ENCODE measurements around the gene RRM2. TPM values are rescaled to one million over a fixed set of nuclear protein-coding genes. Genes with fewer than 3 reads are reported as not detected.

The RRM2 gene
- total and polyA plus RNA-seq, 2 of the 4 experiments (the other 2 are of a cell fraction) = 53.6 to 68.5 TPM

DNA sequence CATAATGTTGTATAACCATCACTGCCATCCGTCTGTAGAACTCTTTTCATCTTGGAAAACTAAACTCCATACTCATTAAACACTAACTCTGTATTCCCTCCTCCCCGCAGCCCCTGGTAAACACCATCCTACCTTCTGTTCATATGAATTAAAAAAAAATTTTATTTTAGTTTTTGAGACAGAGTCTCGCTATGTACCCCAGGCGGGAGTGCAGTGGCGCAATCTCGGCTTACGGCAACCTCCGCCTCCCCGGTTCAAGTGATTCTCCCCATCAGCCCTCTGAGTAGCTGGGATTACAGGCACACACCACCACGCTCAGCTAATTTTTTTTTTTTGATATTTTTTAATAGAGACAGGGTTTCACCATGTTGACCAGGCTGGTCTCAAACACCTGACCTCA is 52.9 kb downstream of the RRM2 start:
- Histone ChIP-seq H3K4ac (ENCODE audit: low read depth, low read length) (no peak overlapping the region), H3K23ac (ENCODE audit: low read depth, low read length) (no peak overlapping the region), H3K18ac (ENCODE audit: low read depth, low read length) (no peak overlapping the region), H3K4me3 (ENCODE audit: insufficient read depth, low read depth, low read length) (no peak overlapping the region), H2AK9ac (replicated peaks; ENCODE audit: low read depth, low read length, poor library complexity) (no peak overlapping the region), H3K36me3 (ENCODE audit: control insufficient read depth, insufficient read depth, low read length) (no peaks in the 10 kb centered on the region), H3K56ac (ENCODE audit: extremely low read depth, insufficient read depth, low read length) (no peak overlapping the region), H2AFZ (replicated peaks; ENCODE audit: low read length, poor library complexity) (no peak overlapping the region), H2BK5ac (ENCODE audit: low read depth, low read length, poor library complexity, severe bottlenecking) (no peak overlapping the region), H3K27me3 (ENCODE audit: control insufficient read depth, insufficient read depth, low read length) (no peaks in the 10 kb centered on the region), H2BK120ac (ENCODE audit: low read depth, low read length) (no peak overlapping the region), H4K5ac (ENCODE audit: low read depth, low read length) (no peak overlapping the region), H3K4me2 (ENCODE audit: low read depth, low read length) (no peak overlapping the region), H2BK15ac (ENCODE audit: low read depth, low read length) (no peak overlapping the region), H4K20me1 (ENCODE audit: insufficient read depth, low read length) (no peaks in the 10 kb centered on the region), H4K8ac (ENCODE audit: low read depth in 2 of 2, low read length in 2 of 2) (no peak overlapping the region), H3K9me3 (ENCODE audit: control insufficient read depth, insufficient read depth, low read length) (no peaks in the 10 kb centered on the region), H4K91ac (ENCODE audit: insufficient read depth, low read depth, low read length) (no peak overlapping the region), H3K14ac (replicated peaks; ENCODE audit: low read depth, low read length) (no peak overlapping the region), H3K9ac (ENCODE audit: low read depth, low read length) (no peak overlapping the region), H3K9me1 (ENCODE audit: insufficient read depth, low read length) (no peaks in the 10 kb centered on the region; the same call in 1 of the 2 replicates), H3K4me1 (ENCODE audit: control insufficient read depth, insufficient read depth, low read length) (peaks cover 7% of the 10 kb centered on the region), H2BK20ac (ENCODE audit: low read depth, low read length) (no peak overlapping the region), H3K79me1 (ENCODE audit: low read depth in 1 of 2, low read length in 2 of 2) (no peaks in the 10 kb centered on the region), H2AK5ac (ENCODE audit: low read depth, low read length) (no peak overlapping the region), H3K27ac (ENCODE audit: insufficient read depth, low read length) (no peak overlapping the region)
- in situ Hi-C loops (cut with MboI; ENCODE audit: low sequenced_read_pairs) = no loop called here
- WGBS, 2 experiments (ENCODE audit: extremely low coverage in 2 of 2, insufficient read length in 1 of 2) = no CpG with 5 or more reads among the region's 10 CpGs
- BruUV-seq (replicated peaks) = no TSS peak
- intact Hi-C loops (cut with micrococcal nuclease) = no loop called here
- ATAC-seq (ENCODE audit: low read depth) (no peak), DNase-seq (no peak)
- ChIA-PET CTCF (interaction anchor here (0.6 kb wide), 1 partner anchor 37 kb away, joined by 3 read pairs; no protein-coding TSS in a partner anchor), POLR2A (ENCODE audit: unreplicated experiment) (no interaction called here)
- dilution Hi-C loops (cut with HindIII; ENCODE audit: low sequenced_read_pairs, unreplicated experiment) = no loop called here
- no peak for TF ChIP-seq SMC3 (IDR thresholded peaks at IDR 0.05; ENCODE audit: low read depth, low read length)
- TF ChIP-seq FOS (IDR thresholded peaks at IDR 0.05; ENCODE audit: low read depth, low read length) = no peak
- no peak for TF ChIP-seq CTCF (conservative IDR thresholded peaks at IDR 0.05; ENCODE audit: low read depth, low read length)
- TF ChIP-seq USF2 (IDR thresholded peaks at IDR 0.05; ENCODE audit: low read depth, low read length) = no peak
- no peak for TF ChIP-seq MAFK (IDR thresholded peaks at IDR 0.05; ENCODE audit: low read depth, low read length)
- no peak for TF ChIP-seq RFX5 (IDR thresholded peaks at IDR 0.05; ENCODE audit: low read depth, low read length)
- no peak for TF ChIP-seq ELK1 (IDR thresholded peaks at IDR 0.05; ENCODE audit: borderline replicate concordance, low read depth, low read length)
- no peak for TF ChIP-seq NFE2L2 (IDR thresholded peaks at IDR 0.05; ENCODE audit: low read depth, low read length)
- no peak for TF ChIP-seq MXI1 (IDR thresholded peaks at IDR 0.05; ENCODE audit: borderline replicate concordance, low read depth, low read length)
- TF ChIP-seq RCOR1 (IDR thresholded peaks at IDR 0.05; ENCODE audit: insufficient replicate concordance, low read length) = no peak
